HFF-Myc (cell line): ENCODE results near the gene RNF125.
"Not testable (repeated sequence)": the region's sequence is repeated elsewhere in the genome, so short reads cannot be mapped to it uniquely, and the experiment has no call there.

ENCODE experiments used
- DNase-seq: peaks from one replicate; pipeline ENCODE4 v3.0.0-alpha.2; 2011; ENCODE audit warnings: low read depth; ENCODE audit errors: extremely low read depth
- H3K4me3 ChIP-seq: replicated peaks from 2 replicates; pipeline ENCODE4 v1.5.1; 2011; ENCODE audit warnings: low read depth, mild to moderate bottlenecking, control low read depth, low read length
- TF ChIP-seq, protein P1 (sequence below): IDR thresholded peaks from 2 replicates; pipeline ENCODE4 v1.5.1; 2012; ENCODE audit warnings: mild to moderate bottlenecking, low read depth, low read length, control low read depth; ENCODE audit errors: missing control alignments

The RNF125 gene

GRCh38 chr18:31979714-31980113, 38.9 kb upstream of the RNF125 start:
- H3K4me3 ChIP-seq: no peak overlapping the region
- DNase-seq: no peak
- TF ChIP-seq, protein P1, sequence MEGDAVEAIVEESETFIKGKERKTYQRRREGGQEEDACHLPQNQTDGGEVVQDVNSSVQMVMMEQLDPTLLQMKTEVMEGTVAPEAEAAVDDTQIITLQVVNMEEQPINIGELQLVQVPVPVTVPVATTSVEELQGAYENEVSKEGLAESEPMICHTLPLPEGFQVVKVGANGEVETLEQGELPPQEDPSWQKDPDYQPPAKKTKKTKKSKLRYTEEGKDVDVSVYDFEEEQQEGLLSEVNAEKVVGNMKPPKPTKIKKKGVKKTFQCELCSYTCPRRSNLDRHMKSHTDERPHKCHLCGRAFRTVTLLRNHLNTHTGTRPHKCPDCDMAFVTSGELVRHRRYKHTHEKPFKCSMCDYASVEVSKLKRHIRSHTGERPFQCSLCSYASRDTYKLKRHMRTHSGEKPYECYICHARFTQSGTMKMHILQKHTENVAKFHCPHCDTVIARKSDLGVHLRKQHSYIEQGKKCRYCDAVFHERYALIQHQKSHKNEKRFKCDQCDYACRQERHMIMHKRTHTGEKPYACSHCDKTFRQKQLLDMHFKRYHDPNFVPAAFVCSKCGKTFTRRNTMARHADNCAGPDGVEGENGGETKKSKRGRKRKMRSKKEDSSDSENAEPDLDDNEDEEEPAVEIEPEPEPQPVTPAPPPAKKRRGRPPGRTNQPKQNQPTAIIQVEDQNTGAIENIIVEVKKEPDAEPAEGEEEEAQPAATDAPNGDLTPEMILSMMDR: no peak

- TF ChIP-seq, protein P1: no peak
- no peak for DNase-seq
- no peak overlapping the region for H3K4me3 ChIP-seq
Measured at GRCh38 chr18:31980863-31981262, 37.8 kb upstream of the RNF125 start.

- no peak overlapping the region for H3K4me3 ChIP-seq
- no peak for DNase-seq
- TF ChIP-seq, protein P1: no peak
Measured at GRCh38 chr18:31983020-31983419, 35.6 kb upstream of the RNF125 start.

- TF ChIP-seq, protein P1: no peak
Measured at GRCh38 chr18:31983976-31984375, 34.6 kb upstream of the RNF125 start.

DNA sequence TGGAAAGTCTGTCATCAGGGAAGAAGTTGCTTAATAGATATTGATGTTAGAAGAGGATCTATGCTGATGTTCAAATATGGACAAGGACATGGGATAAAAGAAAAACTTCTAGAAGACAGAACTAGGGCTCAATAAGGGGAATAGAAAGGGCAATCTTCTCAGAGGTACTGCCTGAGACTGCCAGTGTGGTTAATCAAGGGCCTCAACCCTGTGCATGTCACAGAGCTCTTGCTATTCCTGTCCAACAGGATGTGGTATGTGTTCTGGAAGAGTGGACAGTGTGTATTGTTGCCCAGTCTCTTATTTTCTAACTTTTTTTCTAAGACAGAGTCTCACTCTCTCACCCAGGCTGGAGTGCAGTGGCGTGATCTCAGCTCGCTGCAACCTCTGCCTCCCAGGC, 27.8 kb upstream of the RNF125 start:
- DNase-seq: no peak
- TF ChIP-seq, protein P1: no peak
- no peak overlapping the region for H3K4me3 ChIP-seq

More at GRCh38 chr18:31983976-31984375, 34.6 kb upstream of the RNF125 start:
- no peak overlapping the region for H3K4me3 ChIP-seq
- DNase-seq: no peak

GRCh38 chr18:31996007-31996406, 22.6 kb upstream of the RNF125 start:
- DNase-seq: no peak
- TF ChIP-seq, protein P1: no peak
- H3K4me3 ChIP-seq: no peak overlapping the region

GRCh38 chr18:31998880-31999412, 19.7 kb upstream of the RNF125 start:
- no peak for DNase-seq
- TF ChIP-seq, protein P1: no peak
- no peak overlapping the region for H3K4me3 ChIP-seq

- DNase-seq, H3K4me3 ChIP-seq: not testable (repeated sequence)
Measured at GRCh38 chr18:32001141-32001540, 17.5 kb upstream of the RNF125 start.

- H3K4me3 ChIP-seq: not testable (repeated sequence)
Measured at GRCh38 chr18:32003822-32004221, 14.8 kb upstream of the RNF125 start.

More at GRCh38 chr18:32003822-32004221, 14.8 kb upstream of the RNF125 start:
- DNase-seq: not testable (repeated sequence)
